ENCODE results near the gene LRMDA. TPM values are rescaled to one million over a fixed set of nuclear protein-coding genes. Genes with fewer than 3 reads are reported as not detected.

Gene LRMDA
- total RNA-seq, 2 donors from 2014 or later, result not detected

DNA sequence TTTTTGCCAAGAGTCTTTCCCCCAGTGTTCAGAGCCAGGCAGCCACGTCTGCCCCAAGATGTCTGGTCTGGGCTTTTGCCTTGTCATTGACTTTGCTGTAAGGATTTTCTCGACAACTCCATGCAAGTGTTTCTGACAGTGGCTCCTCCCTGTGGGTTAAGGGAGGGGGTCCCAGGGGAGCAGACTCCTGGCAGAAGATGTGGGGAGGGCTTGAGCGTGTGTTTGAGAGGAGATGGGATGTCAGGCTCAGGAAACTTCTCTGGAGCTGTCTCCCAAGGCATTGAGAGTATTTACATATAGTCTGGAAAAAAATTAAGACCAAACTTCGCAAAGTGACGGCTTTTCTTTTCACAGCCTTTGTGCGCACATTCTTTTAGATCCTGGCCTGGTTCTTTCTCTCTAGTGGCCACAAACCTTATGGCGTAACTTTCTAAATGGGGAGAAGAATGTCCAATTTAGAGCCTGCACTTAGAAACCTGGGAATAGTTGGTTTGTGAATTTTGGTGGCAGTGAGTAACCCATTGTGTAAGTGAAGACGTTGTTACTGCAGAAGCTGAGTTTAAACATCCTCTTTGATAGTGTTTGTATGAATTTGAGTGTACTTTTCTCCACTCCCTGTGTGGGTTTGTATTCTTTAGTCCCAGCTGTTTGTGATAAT lies 201.5 kb downstream of the LRMDA start:
- Mint-ChIP-seq H3K27ac (no peak overlapping the region), H3K36me3 (no peaks in the 10 kb centered on the region), H3K9me3 (no peaks in the 10 kb centered on the region)
- DNase-seq (ENCODE audit: low spot score in 2 of 2) (no peak), ATAC-seq (no peak)

- ATAC-seq, result no peak
- Mint-ChIP-seq H3K27ac (no peak overlapping the region), H3K9me3 (no peaks in the 10 kb centered on the region)
Measured at GRCh38 chr10:75633568-75633967, 202.1 kb downstream of the LRMDA start.

GRCh38 chr10:75634947-75635346 lies 203.5 kb downstream of the LRMDA start:
- Mint-ChIP-seq H3K27ac (no peak overlapping the region), H3K36me3 (no peaks in the 10 kb centered on the region), H3K9me3 (no peaks in the 10 kb centered on the region)
- no peak for DNase-seq (ENCODE audit: low spot score in 2 of 2)
- ATAC-seq, result no peak

More at GRCh38 chr10:75633568-75633967, 202.1 kb downstream of the LRMDA start:
- H3K36me3 Mint-ChIP-seq, result no peaks in the 10 kb centered on the region
- DNase-seq (ENCODE audit: low spot score in 2 of 2), result no peak

GRCh38 chr10:75638752-75639151 lies 207.3 kb downstream of the LRMDA start:
- ATAC-seq (no peak), DNase-seq (ENCODE audit: low spot score in 2 of 2) (no peak)
- Mint-ChIP-seq H3K27ac (no peak overlapping the region), H3K9me3 (no peaks in the 10 kb centered on the region), H3K36me3 (no peaks in the 10 kb centered on the region)

DNA sequence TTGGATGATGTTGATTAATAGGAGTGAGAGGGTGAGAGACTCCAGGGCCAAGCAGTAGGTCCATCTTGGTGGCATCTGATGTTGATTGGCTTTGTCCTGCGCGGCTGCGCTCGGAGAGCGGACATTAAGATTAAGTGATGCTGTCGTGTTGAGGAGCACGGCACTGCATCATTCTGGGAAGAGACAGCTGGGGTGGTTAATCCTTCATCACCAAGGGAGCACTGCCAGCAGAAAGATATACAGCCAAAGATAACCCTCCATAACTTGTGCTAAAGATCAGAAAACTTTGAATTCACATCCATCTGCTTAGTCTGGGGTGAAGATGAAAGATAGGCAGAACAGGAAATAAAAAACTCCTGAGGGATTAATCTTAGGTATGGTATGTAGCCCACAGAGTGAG lies 208.3 kb downstream of the LRMDA start:
- no peak overlapping the region for H3K27ac Mint-ChIP-seq
- no peak for DNase-seq (ENCODE audit: low spot score in 2 of 2)
- H3K36me3 Mint-ChIP-seq, result no peaks in the 10 kb centered on the region
- no peaks in the 10 kb centered on the region for H3K9me3 Mint-ChIP-seq
- ATAC-seq, result no peak

- Mint-ChIP-seq H3K9me3 (no peaks in the 10 kb centered on the region), H3K36me3 (no peaks in the 10 kb centered on the region), H3K27ac (no peak overlapping the region)
- no peak for DNase-seq (ENCODE audit: low spot score in 2 of 2)
- no peak for ATAC-seq
Measured at GRCh38 chr10:75640381-75640780, 209.0 kb downstream of the LRMDA start.

- no peaks in the 10 kb centered on the region for H3K9me3 Mint-ChIP-seq
- H3K27ac Mint-ChIP-seq, result no peak overlapping the region
- no peaks in the 10 kb centered on the region for H3K36me3 Mint-ChIP-seq
- no peak for DNase-seq (ENCODE audit: low spot score in 2 of 2)
- ATAC-seq, result no peak
Measured at GRCh38 chr10:75640803-75641202, 209.4 kb downstream of the LRMDA start.

GRCh38 chr10:75643405-75643804 lies 212.0 kb downstream of the LRMDA start:
- ATAC-seq (no peak), DNase-seq (ENCODE audit: low spot score in 2 of 2) (no peak)
- Mint-ChIP-seq H3K27ac (no peak overlapping the region), H3K9me3 (no peaks in the 10 kb centered on the region), H3K36me3 (no peaks in the 10 kb centered on the region)

DNA sequence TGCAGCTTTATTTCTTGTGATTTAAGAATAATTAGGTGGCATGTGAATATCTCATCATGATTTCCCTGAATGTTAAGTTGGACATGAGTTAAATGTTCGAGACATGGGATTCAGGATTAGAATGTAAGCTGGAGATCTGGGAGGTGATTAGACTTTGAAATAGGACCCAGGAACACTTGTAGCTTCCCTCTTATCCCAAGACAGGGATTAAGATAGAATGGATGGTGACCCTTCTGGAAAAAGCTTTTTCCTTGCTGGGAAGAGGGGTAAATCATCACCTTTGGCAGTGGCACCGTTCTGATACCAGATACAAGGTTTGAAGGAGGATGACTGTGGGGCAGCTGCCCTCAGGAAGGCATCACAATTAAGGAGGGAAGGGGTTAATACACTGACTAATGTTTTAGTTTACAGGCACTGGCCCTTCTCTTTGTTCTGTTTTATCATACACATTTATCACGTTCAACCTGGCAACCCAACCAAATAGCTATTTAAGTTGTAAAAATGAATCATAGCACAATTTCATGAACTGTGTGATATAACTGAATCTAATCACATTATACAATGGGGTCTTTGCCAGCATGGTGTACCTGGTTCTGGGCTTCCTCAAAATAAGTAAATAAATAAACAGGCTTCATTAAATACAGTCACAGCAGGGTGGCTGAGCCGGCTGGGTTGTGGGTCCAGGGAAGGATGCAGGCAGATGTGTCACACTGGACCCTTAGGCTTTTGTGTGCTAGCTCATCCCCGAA lies 212.7 kb downstream of the LRMDA start:
- no peak for ATAC-seq
- no peak for DNase-seq (ENCODE audit: low spot score in 2 of 2)
- Mint-ChIP-seq H3K36me3 (no peaks in the 10 kb centered on the region), H3K9me3 (no peaks in the 10 kb centered on the region), H3K27ac (no peak overlapping the region)

- no peaks in the 10 kb centered on the region for H3K9me3 Mint-ChIP-seq
- H3K36me3 Mint-ChIP-seq, result no peaks in the 10 kb centered on the region
- no peak overlapping the region for H3K27ac Mint-ChIP-seq
- DNase-seq (ENCODE audit: low spot score in 2 of 2) (no peak), ATAC-seq (no peak)
Measured at GRCh38 chr10:75645704-75646103, 214.3 kb downstream of the LRMDA start.

GRCh38 chr10:75646218-75646915 lies 214.9 kb downstream of the LRMDA start:
- Mint-ChIP-seq H3K27ac (no peak overlapping the region), H3K36me3 (no peaks in the 10 kb centered on the region), H3K9me3 (peaks cover 0 to 4% of the 10 kb centered on the region in 2 donors)
- DNase-seq (ENCODE audit: low spot score in 2 of 2) (no peak), ATAC-seq (no peak)

DNA sequence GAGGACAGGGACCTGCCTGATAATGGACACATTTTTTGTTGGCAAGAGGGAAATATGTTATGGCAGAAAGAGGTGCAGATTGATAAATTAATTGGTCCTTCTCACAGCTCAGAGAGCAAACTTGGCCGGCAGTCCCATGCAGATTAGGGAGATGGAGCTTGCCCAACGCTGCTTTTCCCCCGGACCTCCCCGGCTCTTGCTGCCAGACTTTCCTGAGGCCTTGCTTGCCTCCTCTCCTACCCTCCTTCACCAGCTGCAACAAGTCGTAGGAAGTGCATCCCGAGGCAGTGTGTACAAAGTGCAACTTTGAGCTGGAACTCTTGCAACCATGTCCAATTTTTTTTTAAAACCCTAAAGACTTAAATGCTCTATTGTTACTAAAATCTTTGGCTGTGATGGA lies 215.5 kb downstream of the LRMDA start:
- H3K9me3 Mint-ChIP-seq, result peaks cover 0 to 4% of the 10 kb centered on the region in 2 donors
- H3K27ac Mint-ChIP-seq, result no peak overlapping the region
- no peak for ATAC-seq
- DNase-seq (ENCODE audit: low spot score in 2 of 2), result no peak
- no peaks in the 10 kb centered on the region for H3K36me3 Mint-ChIP-seq

DNA sequence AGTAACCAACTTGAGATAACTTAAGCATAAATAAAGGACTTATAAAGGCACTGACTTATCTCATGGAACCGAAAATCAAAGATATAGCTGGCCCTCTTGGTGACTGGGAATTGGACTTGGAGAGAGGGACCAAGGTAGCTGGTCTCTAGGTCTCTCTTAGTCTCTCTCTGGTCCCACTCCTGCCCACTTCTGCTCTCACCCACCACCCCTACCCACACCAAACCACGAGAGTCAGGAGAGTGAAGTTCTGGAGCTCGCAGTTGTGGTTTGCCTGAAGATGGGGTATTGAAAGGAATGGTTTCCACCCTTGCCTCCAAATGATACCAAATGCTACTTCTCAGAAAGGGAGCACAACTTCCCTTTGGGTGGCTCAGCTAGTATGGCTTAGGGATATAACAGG lies 216.3 kb downstream of the LRMDA start:
- no peak for DNase-seq (ENCODE audit: low spot score in 2 of 2)
- Mint-ChIP-seq H3K36me3 (no peaks in the 10 kb centered on the region), H3K9me3 (peaks cover 0 to 4% of the 10 kb centered on the region in 2 donors), H3K27ac (no peak overlapping the region)
- ATAC-seq, result no peak

GRCh38 chr10:75648351-75648750 lies 216.9 kb downstream of the LRMDA start:
- H3K36me3 Mint-ChIP-seq, result no peaks in the 10 kb centered on the region

DNA sequence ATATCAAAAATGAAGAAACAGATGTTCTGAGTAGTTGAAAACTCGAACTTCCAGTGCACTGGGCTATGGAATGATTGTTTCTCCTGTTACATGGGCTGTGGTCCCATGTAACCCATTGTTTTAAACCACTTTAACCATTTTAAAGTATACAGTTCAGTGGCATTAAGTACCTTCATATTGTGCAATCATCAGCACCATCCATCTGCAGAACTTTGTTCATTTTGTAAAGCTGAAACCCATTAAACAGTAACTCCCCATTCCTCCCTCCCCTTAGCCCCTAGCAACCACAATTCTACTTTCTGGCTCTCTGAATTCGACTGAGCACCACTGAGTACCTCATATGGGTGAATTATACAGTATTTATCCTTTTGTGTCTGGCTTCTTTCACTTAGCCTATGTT lies 217.4 kb downstream of the LRMDA start:
- Mint-ChIP-seq H3K36me3 (no peaks in the 10 kb centered on the region), H3K9me3 (peaks cover 0 to 4% of the 10 kb centered on the region in 2 donors), H3K27ac (no peak overlapping the region)
- no peak for ATAC-seq
- no peak for DNase-seq (ENCODE audit: low spot score in 2 of 2)

More at GRCh38 chr10:75648351-75648750, 216.9 kb downstream of the LRMDA start:
- Mint-ChIP-seq H3K27ac (no peak overlapping the region), H3K9me3 (peaks cover 0 to 4% of the 10 kb centered on the region in 2 donors)
- DNase-seq (ENCODE audit: low spot score in 2 of 2), result no peak
- ATAC-seq, result no peak

DNA sequence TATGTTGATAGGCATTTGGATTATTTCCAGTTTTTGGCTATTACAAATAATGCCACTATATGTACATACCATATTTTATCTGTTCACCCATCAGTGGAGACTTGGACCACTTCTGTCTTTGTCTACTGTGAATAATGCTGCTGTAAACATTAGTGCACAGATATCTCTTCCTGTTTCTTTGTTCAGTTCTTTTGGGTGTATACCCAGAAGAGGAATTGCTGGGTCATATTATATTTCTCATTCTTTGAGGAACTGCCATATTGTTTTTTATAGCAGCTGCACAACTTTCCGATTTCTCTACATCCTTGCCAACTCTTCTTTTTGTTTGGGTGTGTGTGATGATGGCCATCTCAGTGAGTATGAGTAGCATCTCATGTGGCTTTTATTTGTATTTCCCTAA lies 218.0 kb downstream of the LRMDA start:
- H3K36me3 Mint-ChIP-seq, result no peaks in the 10 kb centered on the region
- peaks cover 0 to 4% of the 10 kb centered on the region in 2 donors for H3K9me3 Mint-ChIP-seq
- DNase-seq (ENCODE audit: low spot score in 2 of 2), result no peak
- no peak for ATAC-seq
- H3K27ac Mint-ChIP-seq, result no peak overlapping the region

DNA sequence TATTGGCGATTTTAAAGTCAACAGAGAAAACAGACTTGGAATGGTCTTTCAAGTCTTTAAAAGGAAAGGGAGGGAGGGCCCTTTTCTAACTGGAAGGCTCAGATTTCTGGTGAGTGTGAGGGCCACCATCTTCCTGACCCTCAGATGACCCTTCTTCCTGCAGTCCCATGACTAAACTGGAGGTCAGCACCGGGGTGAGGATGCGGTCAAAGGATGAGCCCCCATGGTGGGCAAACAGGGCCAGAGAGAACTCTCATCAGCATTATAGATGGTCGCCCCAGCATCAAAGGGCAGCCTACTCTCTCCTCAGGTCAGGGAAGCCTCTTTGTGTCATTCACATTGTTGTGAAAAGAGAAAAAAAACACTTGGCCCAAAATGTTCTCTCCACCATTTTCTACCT lies 219.2 kb downstream of the LRMDA start:
- H3K9me3 Mint-ChIP-seq, result peaks cover 0 to 4% of the 10 kb centered on the region in 2 donors
- no peaks in the 10 kb centered on the region for H3K36me3 Mint-ChIP-seq
- DNase-seq (ENCODE audit: low spot score in 2 of 2) (no peak), ATAC-seq (no peak)
- H3K27ac Mint-ChIP-seq, result no peak overlapping the region
